Esophagus squamous epithelium (tissue), 5 donors: ENCODE results near the gene OR6S1. TPM values are rescaled to one million over a fixed set of nuclear protein-coding genes. Genes with fewer than 3 reads are reported as not detected.

Experiments used
- DNase-seq: peaks from one replicate; lab custom pipeline; 2025; lab: John Stamatoyannopoulos, UW
- H3K27ac ChIP-seq, 4 donors: fragments of 200-600 bp; sonication (generic); one replicate each; pipeline ENCODE4 v1.5.1; 2016 to 2019; ENCODE audit warnings: mild to moderate bottlenecking in 1 of 4
- H3K27me3 ChIP-seq, 4 donors: fragments of 200-600 bp; sonication (generic); 1 replicate in 3 of 4; 2 replicates in 1 of 4; pipeline versions ENCODE4 v1.5.1 to v1.6.0; 2017 to 2021; ENCODE audit warnings: antibody characterized with exemption in 1 of 4
- H3K36me3 ChIP-seq, 3 donors: fragments of 200-600 bp; sonication (generic); one replicate each; pipeline ENCODE4 v1.5.1; 2016 to 2019
- H3K4me1 ChIP-seq, 3 donors: fragments of 200-600 bp; sonication (generic); one replicate each; pipeline ENCODE4 v1.5.1; 2017 to 2019
- H3K4me3 ChIP-seq, 4 donors: fragments of 200-600 bp; sonication (generic); 1 replicate in 3 of 4; 2 replicates in 1 of 4; pipeline ENCODE4 v1.5.1; 2016 to 2019; ENCODE audit warnings: mild to moderate bottlenecking in 2 of 4, moderate library complexity in 1 of 4
- H3K9me3 ChIP-seq, 3 donors: fragments of 200-600 bp; sonication (generic); one replicate each; pipeline ENCODE4 v1.5.1; 2016 to 2019
- POLR2A ChIP-seq, 4 donors: fragments of 450-650 bp; IDR thresholded peaks; one replicate each; pipeline ENCODE4 v1.6.1; 2017; ENCODE audit warnings: antibody characterized with exemption in 4 of 4, mild to moderate bottlenecking in 4 of 4, moderate library complexity in 3 of 4
- WGBS, 2 donors: methylation state at CpG; one replicate each; pipeline ENCODE4 v1.1.5; 2018; 5-methylcytosine and 5-hydroxymethylcytosine counted together
- intact Hi-C: fragments of 100-400 bp; cut with DNase I; formaldehyde crosslinking; loops from one replicate; pipeline ENCODE4 v1.15.0; 2022
- total RNA-seq, 4 donors: library from RNA; depleted of rRNA; stranded (reverse); fragments of >200 nt; gene quantifications; one replicate each; pipeline ENCODE4 v1.1.0, GENCODE V29; 2016
- TF ChIP-seq, protein P1 (sequence below), 6 experiments: fragments of 450-650 bp in 4 of 6; fragments of 200-600 bp in 2 of 6; sonication (generic) in 2 of 6; IDR thresholded peaks; one replicate each; pipeline ENCODE4 v1.5.1; 2016 to 2019; ENCODE audit warnings: antibody characterized with exemption in 6 of 6, mild to moderate bottlenecking in 4 of 6, moderate library complexity in 4 of 6
- donor health status: DM: yes; HTN: yes; CAD: no.

OR6S1 gene
- total RNA-seq, 4 donors from 2014 or later: not detected

- DNase-seq: peak; percentile 31
- WGBS, 2 donors: 0% methylated on average over 32 of the region's 40 CpGs; no CpG with 5 or more reads in 1 of the 2 donors
- peak overlapping the region; percentile 98 to 100 (median 99) for H3K27ac ChIP-seq
- no peaks in the 10 kb centered on the region for H3K36me3 ChIP-seq
- peaks cover 20 to 66% (median 21%) of the 10 kb centered on the region in 3 donors for H3K4me1 ChIP-seq
- H3K27me3 ChIP-seq: no peaks in the 10 kb centered on the region
- H3K4me3 ChIP-seq: peak overlapping the region; percentile 65 to 93 (median 80)
- no peaks in the 10 kb centered on the region for H3K9me3 ChIP-seq
- intact Hi-C loops: loop anchor here (10.0 kb wide), 1 partner anchor 348 kb away; the partner anchor contains the start of gene CCNB1IP1
- peak in 3 of 4 donors; percentile 68 to 96 (median 92) for TF ChIP-seq POLR2A (IDR thresholded peaks at IDR 0.05)
- TF ChIP-seq, protein P1, sequence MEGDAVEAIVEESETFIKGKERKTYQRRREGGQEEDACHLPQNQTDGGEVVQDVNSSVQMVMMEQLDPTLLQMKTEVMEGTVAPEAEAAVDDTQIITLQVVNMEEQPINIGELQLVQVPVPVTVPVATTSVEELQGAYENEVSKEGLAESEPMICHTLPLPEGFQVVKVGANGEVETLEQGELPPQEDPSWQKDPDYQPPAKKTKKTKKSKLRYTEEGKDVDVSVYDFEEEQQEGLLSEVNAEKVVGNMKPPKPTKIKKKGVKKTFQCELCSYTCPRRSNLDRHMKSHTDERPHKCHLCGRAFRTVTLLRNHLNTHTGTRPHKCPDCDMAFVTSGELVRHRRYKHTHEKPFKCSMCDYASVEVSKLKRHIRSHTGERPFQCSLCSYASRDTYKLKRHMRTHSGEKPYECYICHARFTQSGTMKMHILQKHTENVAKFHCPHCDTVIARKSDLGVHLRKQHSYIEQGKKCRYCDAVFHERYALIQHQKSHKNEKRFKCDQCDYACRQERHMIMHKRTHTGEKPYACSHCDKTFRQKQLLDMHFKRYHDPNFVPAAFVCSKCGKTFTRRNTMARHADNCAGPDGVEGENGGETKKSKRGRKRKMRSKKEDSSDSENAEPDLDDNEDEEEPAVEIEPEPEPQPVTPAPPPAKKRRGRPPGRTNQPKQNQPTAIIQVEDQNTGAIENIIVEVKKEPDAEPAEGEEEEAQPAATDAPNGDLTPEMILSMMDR (IDR thresholded peaks at IDR 0.05): peak in 3 of 6 experiments; percentile 3 to 9 (median 4)
These were observed 41.1 kb upstream of the OR6S1 start for GRCh38 chr14:20682435-20683124.

DNA sequence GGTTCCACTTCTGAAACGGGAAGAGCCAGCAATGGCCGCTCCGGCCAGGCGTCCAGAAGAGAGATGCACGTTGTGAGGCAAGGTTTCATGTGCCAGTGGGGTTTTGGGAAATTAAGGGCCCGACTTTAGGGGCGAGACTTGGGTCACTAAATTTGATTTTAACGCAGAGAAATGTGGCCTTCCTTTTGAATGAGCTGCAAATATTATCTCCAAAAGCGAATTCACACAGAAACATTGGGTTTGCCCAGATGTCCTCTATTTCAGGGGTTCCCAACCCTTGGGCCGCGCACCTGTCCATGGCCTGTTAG, 40.6 kb upstream of the OR6S1 start:
- no peaks in the 10 kb centered on the region for H3K9me3 ChIP-seq
- no peak for DNase-seq
- H3K4me3 ChIP-seq: peak overlapping the region; percentile 65 to 93 (median 80)
- H3K4me1 ChIP-seq: peaks cover 20 to 61% (median 21%) of the 10 kb centered on the region in 3 donors
- intact Hi-C loops: loop anchor here (10.0 kb wide), 1 partner anchor 347 kb away; the partner anchor contains the start of gene CCNB1IP1
- no peak for TF ChIP-seq POLR2A (IDR thresholded peaks at IDR 0.05)
- TF ChIP-seq, protein P1 (IDR thresholded peaks at IDR 0.05): peak in 1 of 6 experiments; percentile 5
- peak overlapping the region; percentile 98 to 100 (median 99) for H3K27ac ChIP-seq
- WGBS, 2 donors: 0% methylated on average over 4 to 10 of the region's 11 CpGs
- H3K36me3 ChIP-seq: no peaks in the 10 kb centered on the region
- H3K27me3 ChIP-seq: no peaks in the 10 kb centered on the region

DNA sequence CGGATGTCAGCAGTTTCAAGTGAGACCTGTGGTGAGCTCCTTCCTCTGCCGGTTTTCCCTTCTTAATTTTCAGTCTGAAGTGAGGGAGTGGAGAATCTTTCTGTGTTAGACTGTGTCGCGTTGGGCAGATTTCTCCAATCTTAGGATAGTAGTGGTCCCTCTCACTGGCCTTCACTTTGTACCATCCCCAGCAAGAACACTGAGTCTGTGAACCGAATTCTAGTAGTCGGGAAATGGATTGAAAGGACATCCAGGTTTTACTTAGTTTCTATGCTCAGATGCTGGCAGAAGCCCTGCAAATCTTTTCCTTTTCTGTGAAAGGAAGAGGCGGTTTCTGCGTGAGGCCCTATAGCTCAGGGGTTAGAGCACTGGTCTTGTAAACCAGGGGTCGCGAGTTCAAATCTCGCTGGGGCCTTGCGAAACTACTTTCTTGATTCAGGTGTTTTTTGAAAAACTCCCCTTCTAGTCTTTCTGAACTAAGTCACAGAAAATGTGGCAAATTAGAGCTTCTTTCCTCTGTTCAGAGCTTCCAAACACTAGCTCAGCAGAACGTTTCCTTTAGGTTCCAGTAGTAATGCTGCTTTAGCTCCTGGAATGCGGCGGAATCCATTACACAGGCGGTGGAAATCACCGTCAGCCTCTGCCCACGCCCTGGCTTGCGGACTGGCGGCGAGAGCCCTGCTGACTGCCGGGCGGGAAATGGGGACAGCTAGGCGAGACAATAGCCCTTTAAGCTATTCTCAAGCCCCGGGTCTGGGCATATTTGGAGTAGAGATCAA, 40.0 kb upstream of the OR6S1 start:
- no peaks in the 10 kb centered on the region for H3K36me3 ChIP-seq
- intact Hi-C loops: loop anchor here (10.0 kb wide), 1 partner anchor 347 kb away; the partner anchor contains the start of gene CCNB1IP1
- H3K4me1 ChIP-seq: peaks cover 18 to 57% (median 20%) of the 10 kb centered on the region in 3 donors
- no peaks in the 10 kb centered on the region for H3K27me3 ChIP-seq
- WGBS, 2 donors: 0% methylated on average over 13 to 22 of the region's 25 CpGs
- H3K9me3 ChIP-seq: no peaks in the 10 kb centered on the region
- H3K4me3 ChIP-seq: peak overlapping the region; percentile 65 to 93 (median 80)
- DNase-seq: peak; percentile 21
- peak overlapping the region; percentile 98 to 100 (median 99) for H3K27ac ChIP-seq
- TF ChIP-seq POLR2A (IDR thresholded peaks at IDR 0.05): peak in 1 of 4 donors; percentile 4
- TF ChIP-seq, protein P1 (IDR thresholded peaks at IDR 0.05): no peak

DNA sequence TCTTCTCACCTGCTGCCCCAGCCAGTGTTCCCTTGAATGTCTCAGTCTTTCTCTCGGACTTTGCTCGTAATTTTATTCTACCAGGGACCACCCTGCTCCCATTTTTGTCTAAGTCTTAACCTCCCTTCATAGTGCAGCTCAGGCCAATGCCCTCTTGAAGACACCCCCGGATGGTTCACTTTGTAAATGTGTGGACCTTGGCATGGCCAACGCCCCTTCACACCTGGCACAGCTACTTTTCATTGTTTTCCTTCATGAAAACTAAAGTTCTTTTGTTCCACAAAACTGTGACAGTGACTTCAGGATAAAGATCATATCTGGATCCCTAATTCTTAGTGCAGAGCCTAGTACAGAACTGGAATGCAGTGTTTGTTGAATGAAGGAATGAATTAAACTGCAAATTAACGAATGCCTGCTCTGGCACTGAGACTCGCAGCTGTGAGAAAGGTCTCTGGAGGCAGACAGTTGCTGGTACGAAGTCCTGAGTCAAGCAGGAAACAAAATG, 39.4 kb upstream of the OR6S1 start:
- H3K4me3 ChIP-seq: peak overlapping the region; percentile 65 to 93 (median 80)
- peak; percentile 18 for DNase-seq
- WGBS, 2 donors: 16 to 24% methylated on average over 7 of the region's 7 CpGs
- H3K9me3 ChIP-seq: no peaks in the 10 kb centered on the region
- intact Hi-C loops: loop anchor here (10.0 kb wide), 1 partner anchor 346 kb away; the partner anchor contains the start of gene CCNB1IP1
- no peaks in the 10 kb centered on the region for H3K27me3 ChIP-seq
- peaks cover 16 to 51% (median 20%) of the 10 kb centered on the region in 3 donors for H3K4me1 ChIP-seq
- H3K36me3 ChIP-seq: no peaks in the 10 kb centered on the region
- TF ChIP-seq POLR2A (IDR thresholded peaks at IDR 0.05): peak in 1 of 4 donors; percentile 16
- TF ChIP-seq, protein P1 (IDR thresholded peaks at IDR 0.05): no peak
- peak overlapping the region; percentile 98 to 100 (median 99) for H3K27ac ChIP-seq
